Measurements from ENCODE around the gene CLIC3. TPM values are rescaled to one million over a fixed set of nuclear protein-coding genes. Genes with fewer than 3 reads are reported as not detected.

The CLIC3 gene
- total RNA-seq, 1 experiment from 2014 or later = 4.2 TPM

DNA sequence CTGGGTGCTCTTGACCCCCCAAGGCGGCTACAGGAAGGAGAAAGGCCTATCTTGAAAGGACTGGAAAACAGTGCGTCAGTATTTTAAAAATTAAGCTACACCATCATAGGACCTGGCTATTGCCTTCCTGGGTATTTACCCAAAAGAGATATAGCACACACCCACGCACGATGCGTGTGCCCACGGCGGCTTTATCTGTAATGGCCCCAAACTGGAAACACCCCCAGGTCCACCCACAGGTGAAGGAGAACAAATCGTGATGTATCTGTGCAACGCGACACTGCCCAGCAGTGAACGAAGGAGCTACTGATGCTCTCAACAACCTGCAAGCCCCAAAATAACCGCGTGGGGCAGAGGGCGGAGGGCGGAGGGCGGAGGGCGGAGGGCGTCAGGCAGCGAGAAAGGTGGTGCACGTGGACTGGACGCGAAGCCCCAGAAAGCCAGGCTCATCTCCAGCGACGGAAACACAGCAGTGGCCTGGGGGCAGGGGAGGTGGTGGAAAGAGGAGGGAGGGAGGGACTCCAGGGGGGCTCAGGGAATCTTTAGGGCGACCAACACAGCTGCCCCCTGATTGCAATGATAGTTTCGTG, 31.4 kb downstream of the CLIC3 start:
- CTCF ChIA-PET = interaction anchor here (0.8 to 1.6 kb wide), 3 partner anchors 10 to 199 kb away, joined by 3 to 4 read pairs (median 3); no protein-coding TSS in a partner anchor
- peaks cover 9% of the 10 kb centered on the region for H3K4me1 Mint-ChIP-seq (ENCODE audit: insufficient read depth, unreplicated experiment)
- TF ChIP-seq, protein P1, sequence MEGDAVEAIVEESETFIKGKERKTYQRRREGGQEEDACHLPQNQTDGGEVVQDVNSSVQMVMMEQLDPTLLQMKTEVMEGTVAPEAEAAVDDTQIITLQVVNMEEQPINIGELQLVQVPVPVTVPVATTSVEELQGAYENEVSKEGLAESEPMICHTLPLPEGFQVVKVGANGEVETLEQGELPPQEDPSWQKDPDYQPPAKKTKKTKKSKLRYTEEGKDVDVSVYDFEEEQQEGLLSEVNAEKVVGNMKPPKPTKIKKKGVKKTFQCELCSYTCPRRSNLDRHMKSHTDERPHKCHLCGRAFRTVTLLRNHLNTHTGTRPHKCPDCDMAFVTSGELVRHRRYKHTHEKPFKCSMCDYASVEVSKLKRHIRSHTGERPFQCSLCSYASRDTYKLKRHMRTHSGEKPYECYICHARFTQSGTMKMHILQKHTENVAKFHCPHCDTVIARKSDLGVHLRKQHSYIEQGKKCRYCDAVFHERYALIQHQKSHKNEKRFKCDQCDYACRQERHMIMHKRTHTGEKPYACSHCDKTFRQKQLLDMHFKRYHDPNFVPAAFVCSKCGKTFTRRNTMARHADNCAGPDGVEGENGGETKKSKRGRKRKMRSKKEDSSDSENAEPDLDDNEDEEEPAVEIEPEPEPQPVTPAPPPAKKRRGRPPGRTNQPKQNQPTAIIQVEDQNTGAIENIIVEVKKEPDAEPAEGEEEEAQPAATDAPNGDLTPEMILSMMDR (IDR thresholded peaks at IDR 0.05; ENCODE audit: unreplicated experiment) = no peak
- H3K9me3 Mint-ChIP-seq (ENCODE audit: unreplicated experiment) = no peaks in the 10 kb centered on the region
- peaks cover 7% of the 10 kb centered on the region for H3K36me3 Mint-ChIP-seq (ENCODE audit: insufficient read depth, unreplicated experiment)
- H3K4me3 Mint-ChIP-seq (ENCODE audit: unreplicated experiment) = no peak overlapping the region
- DNase-seq (ENCODE audit: unreplicated experiment) = no peak
- BruUV-seq (replicated peaks) = no TSS peak
- intact Hi-C loops (cut with micrococcal nuclease) = no loop called here
- H3K27ac Mint-ChIP-seq (ENCODE audit: low read depth, unreplicated experiment) = no peak overlapping the region
- POLR2A ChIA-PET = interaction anchor here (0.6 to 1.2 kb wide), 4 partner anchors 10 to 123 kb away, joined by 3 to 4 read pairs (median 3); partner anchors contain the start of gene AJM1
- no peaks in the 10 kb centered on the region for H3K27me3 Mint-ChIP-seq (ENCODE audit: insufficient read depth, unreplicated experiment)

DNA sequence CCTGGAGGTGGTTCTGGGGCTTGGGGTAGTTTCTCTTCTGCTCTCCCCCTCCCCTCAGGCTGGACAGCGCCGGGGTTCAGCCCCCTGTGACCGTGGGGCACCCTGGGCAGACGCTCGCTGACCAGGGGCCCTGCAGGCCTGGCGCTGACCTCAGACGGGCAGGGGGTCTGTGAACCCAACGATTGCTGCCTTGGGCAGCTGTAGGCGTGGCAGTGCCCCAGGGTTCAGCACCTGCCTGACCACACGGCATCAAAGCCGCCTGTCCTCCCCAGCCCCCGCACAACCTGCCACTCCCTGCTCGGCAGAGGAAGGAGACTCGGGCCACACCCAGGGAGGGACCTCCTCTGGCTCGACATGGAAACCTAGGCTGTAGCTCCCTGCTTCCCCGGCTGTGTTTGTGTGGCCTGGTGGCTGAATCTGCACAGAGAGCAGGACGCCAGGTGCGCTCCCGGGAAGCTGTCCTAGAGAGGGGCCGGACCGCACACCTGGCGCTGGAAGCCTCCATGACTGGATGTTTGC, 32.1 kb downstream of the CLIC3 start:
- no peaks in the 10 kb centered on the region for H3K9me3 Mint-ChIP-seq (ENCODE audit: unreplicated experiment)
- POLR2A ChIA-PET = interaction anchor here (0.6 to 1.2 kb wide), 4 partner anchors 9 to 122 kb away, joined by 3 to 4 read pairs (median 3); partner anchors contain the start of gene AJM1
- peak; percentile 33 for DNase-seq (ENCODE audit: unreplicated experiment)
- intact Hi-C loops (cut with micrococcal nuclease) = no loop called here
- H3K27me3 Mint-ChIP-seq (ENCODE audit: insufficient read depth, unreplicated experiment) = no peaks in the 10 kb centered on the region
- H3K36me3 Mint-ChIP-seq (ENCODE audit: insufficient read depth, unreplicated experiment) = peaks cover 7% of the 10 kb centered on the region
- H3K4me1 Mint-ChIP-seq (ENCODE audit: insufficient read depth, unreplicated experiment) = peaks cover 10% of the 10 kb centered on the region
- TF ChIP-seq, protein P1 (IDR thresholded peaks at IDR 0.05; ENCODE audit: unreplicated experiment) = no peak
- H3K4me3 Mint-ChIP-seq (ENCODE audit: unreplicated experiment) = no peak overlapping the region
- CTCF ChIA-PET = interaction anchor here (0.7 to 1.6 kb wide), 3 partner anchors 16 to 198 kb away, joined by 3 to 4 read pairs (median 4); no protein-coding TSS in a partner anchor
- no TSS peak for BruUV-seq (replicated peaks)
- H3K27ac Mint-ChIP-seq (ENCODE audit: low read depth, unreplicated experiment) = no peak overlapping the region

DNA sequence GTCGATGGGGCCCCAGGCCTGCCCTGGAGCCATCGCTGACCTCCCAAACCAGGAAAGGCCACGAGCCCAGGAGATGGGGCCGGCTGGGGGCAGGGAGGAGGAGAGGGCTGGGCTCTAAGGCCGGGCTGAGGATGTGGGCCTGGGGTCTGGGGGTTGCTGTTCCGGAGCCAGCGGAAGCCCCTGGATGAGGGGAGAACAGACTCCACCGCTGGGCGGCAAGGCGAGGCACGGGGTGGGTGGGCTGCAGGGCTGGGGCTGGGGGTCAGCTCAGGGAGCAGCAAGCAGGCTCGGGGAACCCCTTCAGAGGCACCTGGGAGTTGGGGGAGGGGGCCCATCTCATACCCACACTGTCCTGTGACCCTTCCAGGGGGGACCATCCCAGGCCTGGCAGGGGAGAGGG, 32.6 kb downstream of the CLIC3 start:
- BruUV-seq (replicated peaks) = no TSS peak
- Mint-ChIP-seq H3K4me3 (ENCODE audit: unreplicated experiment) (no peak overlapping the region), H3K9me3 (ENCODE audit: unreplicated experiment) (no peaks in the 10 kb centered on the region), H3K36me3 (ENCODE audit: insufficient read depth, unreplicated experiment) (peaks cover 7% of the 10 kb centered on the region), H3K4me1 (ENCODE audit: insufficient read depth, unreplicated experiment) (peaks cover 10% of the 10 kb centered on the region), H3K27me3 (ENCODE audit: insufficient read depth, unreplicated experiment) (no peaks in the 10 kb centered on the region), H3K27ac (ENCODE audit: low read depth, unreplicated experiment) (no peak overlapping the region)
- CTCF ChIA-PET = interaction anchor here (0.7 to 1.5 kb wide), 2 partner anchors 16 to 169 kb away, joined by 4 read pairs; no protein-coding TSS in a partner anchor
- POLR2A ChIA-PET = interaction anchor here (0.9 to 1.2 kb wide), 3 partner anchors 8 to 121 kb away, joined by 3 to 4 read pairs (median 3); partner anchors contain the start of gene AJM1
- TF ChIP-seq, protein P1 (IDR thresholded peaks at IDR 0.05; ENCODE audit: unreplicated experiment) = no peak
- intact Hi-C loops (cut with micrococcal nuclease) = no loop called here
- no peak for DNase-seq (ENCODE audit: unreplicated experiment)

DNA sequence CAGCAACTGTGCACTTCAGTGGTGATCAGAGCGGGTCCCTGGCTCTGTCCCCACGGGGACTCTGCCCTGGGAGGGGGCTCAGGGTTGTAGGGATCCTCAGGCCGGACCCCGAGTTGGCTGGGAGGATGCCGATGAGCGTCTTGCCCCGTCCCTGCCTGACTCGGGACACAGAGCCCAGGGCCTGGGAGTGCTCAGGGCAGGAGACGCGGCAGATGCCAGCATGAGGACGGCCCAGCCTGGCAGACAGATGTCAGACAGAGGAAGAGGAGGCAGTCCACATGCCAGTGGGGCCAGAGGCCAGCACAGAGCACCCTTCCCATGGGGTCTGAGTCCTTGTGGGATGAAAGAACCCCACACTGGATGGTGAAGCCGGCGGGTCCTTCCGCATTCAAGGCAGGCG, 33.0 kb downstream of the CLIC3 start:
- CTCF ChIA-PET = no interaction called here

More for the DNA sequence above, 33.0 kb downstream of the CLIC3 start:
- intact Hi-C loops (cut with micrococcal nuclease) = no loop called here
- no peak overlapping the region for H3K4me3 Mint-ChIP-seq (ENCODE audit: unreplicated experiment)
- POLR2A ChIA-PET = no interaction called here
- TF ChIP-seq, protein P1 (IDR thresholded peaks at IDR 0.05; ENCODE audit: unreplicated experiment) = no peak
- no TSS peak for BruUV-seq (replicated peaks)
- H3K9me3 Mint-ChIP-seq (ENCODE audit: unreplicated experiment) = no peaks in the 10 kb centered on the region
- no peak overlapping the region for H3K27ac Mint-ChIP-seq (ENCODE audit: low read depth, unreplicated experiment)
- H3K27me3 Mint-ChIP-seq (ENCODE audit: insufficient read depth, unreplicated experiment) = no peaks in the 10 kb centered on the region
- peaks cover 10% of the 10 kb centered on the region for H3K4me1 Mint-ChIP-seq (ENCODE audit: insufficient read depth, unreplicated experiment)
- DNase-seq (ENCODE audit: unreplicated experiment) = no peak
- H3K36me3 Mint-ChIP-seq (ENCODE audit: insufficient read depth, unreplicated experiment) = peaks cover 7% of the 10 kb centered on the region
